Loucy (cell line): ENCODE measurements around the gene BSN.
"Not testable (repeated sequence)": the region's sequence is repeated elsewhere in the genome, so short reads cannot be mapped to it uniquely, and the experiment has no call there.

ENCODE experiments used
- CTCF ChIP-seq: fragments of 200-600 bp; sonication (generic); conservative IDR thresholded peaks from 2 replicates; pipeline ENCODE4 v1.5.1; 2014; ENCODE audit warnings: mild to moderate bottlenecking, antibody characterized with exemption, low read length
- EZH2phosphoT487 ChIP-seq: fragments of 200-600 bp; IDR thresholded peaks from 2 replicates; pipeline ENCODE4 v1.6.1; 2018; ENCODE audit warnings: antibody characterized with exemption, mild to moderate bottlenecking, moderate library complexity, borderline replicate concordance

- not testable (repeated sequence) for TF ChIP-seq CTCF, EZH2phosphoT487
Observed at GRCh38 chr3:49690856-49691255, 136.6 kb downstream of the BSN start.
